ENCODE data around the gene GMDS. TPM values are rescaled to one million over a fixed set of nuclear protein-coding genes. Genes with fewer than 3 reads are reported as not detected.

GMDS gene
- total RNA-seq, 1 experiment from 2014 or later = 35.0 TPM

DNA sequence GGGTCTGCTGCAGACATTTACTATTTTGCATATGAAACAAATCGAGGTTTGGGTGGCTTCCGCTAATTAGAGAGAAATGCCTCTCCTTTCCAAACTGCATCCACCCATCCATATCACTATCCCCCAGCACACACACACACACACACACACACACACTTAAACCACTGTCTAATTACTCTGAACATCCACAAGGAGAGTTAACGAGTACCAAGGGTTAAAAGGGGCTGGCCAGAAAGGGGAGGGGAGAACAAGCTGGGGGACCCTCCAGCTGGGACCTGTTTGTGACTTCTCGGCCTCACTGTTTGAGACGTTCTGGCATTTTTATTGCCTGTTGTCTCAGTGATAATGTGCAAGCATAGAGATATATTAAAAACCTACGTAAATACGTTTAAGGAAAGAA, 374.5 kb downstream of the GMDS start (continued):
- TF ChIP-seq, protein P1, sequence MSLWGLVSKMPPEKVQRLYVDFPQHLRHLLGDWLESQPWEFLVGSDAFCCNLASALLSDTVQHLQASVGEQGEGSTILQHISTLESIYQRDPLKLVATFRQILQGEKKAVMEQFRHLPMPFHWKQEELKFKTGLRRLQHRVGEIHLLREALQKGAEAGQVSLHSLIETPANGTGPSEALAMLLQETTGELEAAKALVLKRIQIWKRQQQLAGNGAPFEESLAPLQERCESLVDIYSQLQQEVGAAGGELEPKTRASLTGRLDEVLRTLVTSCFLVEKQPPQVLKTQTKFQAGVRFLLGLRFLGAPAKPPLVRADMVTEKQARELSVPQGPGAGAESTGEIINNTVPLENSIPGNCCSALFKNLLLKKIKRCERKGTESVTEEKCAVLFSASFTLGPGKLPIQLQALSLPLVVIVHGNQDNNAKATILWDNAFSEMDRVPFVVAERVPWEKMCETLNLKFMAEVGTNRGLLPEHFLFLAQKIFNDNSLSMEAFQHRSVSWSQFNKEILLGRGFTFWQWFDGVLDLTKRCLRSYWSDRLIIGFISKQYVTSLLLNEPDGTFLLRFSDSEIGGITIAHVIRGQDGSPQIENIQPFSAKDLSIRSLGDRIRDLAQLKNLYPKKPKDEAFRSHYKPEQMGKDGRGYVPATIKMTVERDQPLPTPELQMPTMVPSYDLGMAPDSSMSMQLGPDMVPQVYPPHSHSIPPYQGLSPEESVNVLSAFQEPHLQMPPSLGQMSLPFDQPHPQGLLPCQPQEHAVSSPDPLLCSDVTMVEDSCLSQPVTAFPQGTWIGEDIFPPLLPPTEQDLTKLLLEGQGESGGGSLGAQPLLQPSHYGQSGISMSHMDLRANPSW (CRISPR knock-in tag; conservative IDR thresholded peaks at IDR 0.05; ENCODE audit: low read depth) = no peak
- TF ChIP-seq, protein P2, sequence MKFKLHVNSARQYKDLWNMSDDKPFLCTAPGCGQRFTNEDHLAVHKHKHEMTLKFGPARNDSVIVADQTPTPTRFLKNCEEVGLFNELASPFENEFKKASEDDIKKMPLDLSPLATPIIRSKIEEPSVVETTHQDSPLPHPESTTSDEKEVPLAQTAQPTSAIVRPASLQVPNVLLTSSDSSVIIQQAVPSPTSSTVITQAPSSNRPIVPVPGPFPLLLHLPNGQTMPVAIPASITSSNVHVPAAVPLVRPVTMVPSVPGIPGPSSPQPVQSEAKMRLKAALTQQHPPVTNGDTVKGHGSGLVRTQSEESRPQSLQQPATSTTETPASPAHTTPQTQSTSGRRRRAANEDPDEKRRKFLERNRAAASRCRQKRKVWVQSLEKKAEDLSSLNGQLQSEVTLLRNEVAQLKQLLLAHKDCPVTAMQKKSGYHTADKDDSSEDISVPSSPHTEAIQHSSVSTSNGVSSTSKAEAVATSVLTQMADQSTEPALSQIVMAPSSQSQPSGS (CRISPR knock-in tag; IDR thresholded peaks at IDR 0.05; ENCODE audit: borderline replicate concordance, low read depth) = no peak
- TF ChIP-seq TCF7 (CRISPR knock-in tag; IDR thresholded peaks at IDR 0.05; ENCODE audit: low read depth) = no peak
- TF ChIP-seq, protein P3, sequence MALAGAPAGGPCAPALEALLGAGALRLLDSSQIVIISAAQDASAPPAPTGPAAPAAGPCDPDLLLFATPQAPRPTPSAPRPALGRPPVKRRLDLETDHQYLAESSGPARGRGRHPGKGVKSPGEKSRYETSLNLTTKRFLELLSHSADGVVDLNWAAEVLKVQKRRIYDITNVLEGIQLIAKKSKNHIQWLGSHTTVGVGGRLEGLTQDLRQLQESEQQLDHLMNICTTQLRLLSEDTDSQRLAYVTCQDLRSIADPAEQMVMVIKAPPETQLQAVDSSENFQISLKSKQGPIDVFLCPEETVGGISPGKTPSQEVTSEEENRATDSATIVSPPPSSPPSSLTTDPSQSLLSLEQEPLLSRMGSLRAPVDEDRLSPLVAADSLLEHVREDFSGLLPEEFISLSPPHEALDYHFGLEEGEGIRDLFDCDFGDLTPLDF (CRISPR knock-in tag; IDR thresholded peaks at IDR 0.05) = no peak
- no peak for TF ChIP-seq JAZF1 (CRISPR knock-in tag; IDR thresholded peaks at IDR 0.05)
- no peak for TF ChIP-seq NFYB (CRISPR knock-in tag; conservative IDR thresholded peaks at IDR 0.05; ENCODE audit: low read depth)
- TF ChIP-seq, protein P4, sequence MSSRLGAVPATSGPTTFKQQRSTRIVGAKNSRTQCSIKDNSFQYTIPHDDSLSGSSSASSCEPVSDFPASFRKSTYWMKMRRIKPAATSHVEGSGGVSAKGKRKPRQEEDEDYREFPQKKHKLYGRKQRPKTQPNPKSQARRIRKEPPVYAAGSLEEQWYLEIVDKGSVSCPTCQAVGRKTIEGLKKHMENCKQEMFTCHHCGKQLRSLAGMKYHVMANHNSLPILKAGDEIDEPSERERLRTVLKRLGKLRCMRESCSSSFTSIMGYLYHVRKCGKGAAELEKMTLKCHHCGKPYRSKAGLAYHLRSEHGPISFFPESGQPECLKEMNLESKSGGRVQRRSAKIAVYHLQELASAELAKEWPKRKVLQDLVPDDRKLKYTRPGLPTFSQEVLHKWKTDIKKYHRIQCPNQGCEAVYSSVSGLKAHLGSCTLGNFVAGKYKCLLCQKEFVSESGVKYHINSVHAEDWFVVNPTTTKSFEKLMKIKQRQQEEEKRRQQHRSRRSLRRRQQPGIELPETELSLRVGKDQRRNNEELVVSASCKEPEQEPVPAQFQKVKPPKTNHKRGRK (CRISPR knock-in tag; IDR thresholded peaks at IDR 0.05; ENCODE audit: borderline replicate concordance) = no peak
- no peak for TF ChIP-seq IRF2 (CRISPR knock-in tag; IDR thresholded peaks at IDR 0.05; ENCODE audit: borderline replicate concordance, low read depth)
- no peak for TF ChIP-seq ZNF423 (CRISPR knock-in tag; IDR thresholded peaks at IDR 0.05)
- no peak for TF ChIP-seq ATF1 (CRISPR knock-in tag; IDR thresholded peaks at IDR 0.05)

DNA sequence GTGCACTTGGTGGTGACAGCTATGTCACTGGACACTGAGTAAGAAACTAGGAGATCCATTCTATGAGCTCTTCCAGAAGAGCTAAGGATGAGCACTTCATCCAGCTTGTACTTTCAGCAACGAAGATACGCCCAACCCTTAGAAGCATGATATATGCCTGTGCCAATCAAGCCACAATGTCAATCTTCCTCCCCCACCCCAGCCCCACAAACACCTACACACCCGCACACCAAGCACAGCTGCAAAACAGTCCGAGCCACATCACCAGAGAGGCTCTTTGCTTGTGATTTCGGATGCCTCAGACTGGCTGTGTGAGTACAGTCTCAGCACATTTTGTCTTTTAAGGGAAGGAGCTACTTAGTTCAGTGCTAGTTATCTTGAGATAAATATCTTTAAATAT, 375.2 kb downstream of the GMDS start:
- Mint-ChIP-seq H3K36me3 (no peaks in the 10 kb centered on the region), H3K9me3 (no peaks in the 10 kb centered on the region), H3K27me3 (ENCODE audit: low read depth) (no peaks in the 10 kb centered on the region), H3K4me1 (peaks cover 71% of the 10 kb centered on the region), H3K4me3 (no peak overlapping the region), H3K27ac (peak overlapping the region; percentile 65)
- no peak for DNase-seq (ENCODE audit: low spot score)
- ATAC-seq = no peak
- no peak for TF ChIP-seq FOXK1 (CRISPR knock-in tag; IDR thresholded peaks at IDR 0.05)
- TF ChIP-seq, protein P1 (CRISPR knock-in tag; conservative IDR thresholded peaks at IDR 0.05; ENCODE audit: low read depth) = no peak
- ChIA-PET CTCF (interaction anchor here (0.7 to 1.1 kb wide), 2 partner anchors 14 to 23 kb away, joined by 3 read pairs; no protein-coding TSS in a partner anchor), POLR2A (no interaction called here)

DNA sequence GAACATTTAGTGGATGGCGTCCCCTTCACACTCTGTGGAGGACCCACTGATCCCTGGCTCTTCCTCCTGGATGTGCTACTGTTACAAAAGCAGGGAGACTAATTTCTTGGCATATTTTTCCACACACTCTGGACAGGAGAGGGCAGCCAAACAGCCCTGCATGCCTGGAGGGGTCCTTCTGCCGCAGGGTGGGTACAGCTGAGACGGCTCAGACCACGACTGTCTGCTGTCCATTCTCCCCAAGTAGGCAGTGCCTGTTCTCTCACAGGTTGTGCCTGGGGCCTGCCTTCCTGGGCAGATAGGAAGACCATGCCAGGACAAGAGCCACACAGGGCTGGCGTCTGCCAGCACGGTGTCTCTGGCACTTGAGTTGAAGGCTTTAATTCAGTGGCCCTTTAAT, 375.6 kb downstream of the GMDS start:
- CTCF ChIA-PET = no interaction called here
- DNase-seq (ENCODE audit: low spot score) = no peak
- TF ChIP-seq HMGA2 (CRISPR knock-in tag; IDR thresholded peaks at IDR 0.05) = no peak
- H3K4me1 Mint-ChIP-seq = peaks cover 76% of the 10 kb centered on the region
- no peaks in the 10 kb centered on the region for H3K27me3 Mint-ChIP-seq (ENCODE audit: low read depth)
- H3K36me3 Mint-ChIP-seq = no peaks in the 10 kb centered on the region
- POLR2A ChIA-PET = no interaction called here
- peak; percentile 38 for ATAC-seq
- H3K9me3 Mint-ChIP-seq = no peaks in the 10 kb centered on the region
- no peak overlapping the region for H3K4me3 Mint-ChIP-seq
- H3K27ac Mint-ChIP-seq = peak overlapping the region; percentile 65

All from WTC11 (cell line).